Stimulated activated naive CD4-positive, alpha-beta T cell (primary cell): Measurements from ENCODE around the gene DCANP1.
"Not testable (repeated sequence)": the region's sequence is repeated elsewhere in the genome, so short reads cannot be mapped to it uniquely, and the experiment has no call there.

Experiments
- DNase-seq, 6 experiments: peaks; one replicate each; lab custom pipeline; 2025; lab: John Stamatoyannopoulos, UW

DCANP1 gene, protein sequence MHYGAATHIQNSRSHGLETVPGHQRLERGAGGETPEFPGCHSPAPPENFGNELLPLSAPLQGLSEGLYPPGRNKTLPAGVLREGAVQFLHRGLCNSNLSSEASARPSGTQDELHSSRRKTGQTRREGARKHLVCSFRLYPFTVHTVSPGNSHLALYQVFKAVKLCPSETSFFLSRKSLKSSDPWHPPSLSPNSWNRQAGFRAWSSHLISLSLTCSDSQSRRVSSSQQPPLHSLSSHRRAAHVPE

DNA sequence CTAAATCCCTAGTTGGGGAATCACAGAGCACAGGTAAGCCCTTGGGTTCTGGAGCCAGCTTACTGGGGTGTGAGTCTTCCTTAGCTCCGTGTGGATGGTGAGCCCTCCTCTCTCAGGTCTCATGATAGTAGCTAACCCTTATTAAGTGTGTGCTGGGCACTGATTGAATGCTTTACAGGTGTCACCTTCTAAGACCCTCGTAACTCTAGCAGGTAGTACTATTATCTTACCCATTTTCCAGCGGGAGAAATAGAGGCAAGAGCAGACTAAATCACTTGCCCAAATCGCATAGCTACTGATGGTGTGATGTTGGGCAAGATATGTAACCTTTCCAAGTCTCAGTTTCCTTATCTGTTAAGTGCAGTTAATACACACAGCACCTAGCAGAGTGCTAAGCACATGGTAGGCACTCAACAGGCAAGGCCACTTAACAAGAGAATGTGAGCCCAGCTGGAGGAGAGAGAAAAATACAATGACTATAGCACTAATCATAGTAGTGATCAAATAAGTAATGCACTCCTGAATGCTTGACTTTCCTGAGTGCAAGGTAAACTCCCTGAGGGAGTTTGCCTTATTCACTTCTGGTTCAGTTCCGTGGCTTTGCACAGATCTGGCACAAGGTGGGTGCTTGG, at the start of gene DCANP1:
Gene DCANP1, minus strand, starts transcription at position 51 of the 632 bp plus-strand sequence. CDS start 240 bp downstream, outside the sequence.
- no peak for DNase-seq

- DNase-seq = not testable (repeated sequence)
Observed at GRCh38 chr5:135495531-135495930, 48.4 kb upstream of the DCANP1 start.

DNA sequence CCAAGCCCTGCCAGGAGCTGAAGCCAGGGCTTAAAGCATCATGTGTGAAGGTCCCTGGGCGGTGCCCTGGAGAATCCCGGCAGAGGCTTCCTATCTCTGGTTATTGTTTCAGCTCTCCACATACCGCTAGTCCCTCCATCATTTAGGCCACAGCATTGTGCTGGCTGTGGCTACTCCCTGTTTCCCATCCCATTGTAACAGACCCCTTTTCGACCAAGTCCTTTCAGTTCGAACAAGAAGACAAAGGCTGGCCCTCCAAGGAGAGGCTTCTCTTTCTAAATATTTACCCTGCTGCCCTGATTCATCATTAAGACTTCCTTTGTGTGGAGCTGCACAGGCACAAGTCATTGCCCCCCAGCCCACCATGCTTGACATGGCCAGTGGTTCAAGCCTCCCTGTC, 47.0 kb upstream of the DCANP1 start:
- DNase-seq = no peak

- DNase-seq = no peak
Observed at GRCh38 chr5:135493406-135494180, 46.4 kb upstream of the DCANP1 start.

GRCh38 chr5:135492319-135492626, 45.1 kb upstream of the DCANP1 start:
- DNase-seq = no peak

GRCh38 chr5:135491552-135492318, 44.6 kb upstream of the DCANP1 start:
- DNase-seq = no peak

DNA sequence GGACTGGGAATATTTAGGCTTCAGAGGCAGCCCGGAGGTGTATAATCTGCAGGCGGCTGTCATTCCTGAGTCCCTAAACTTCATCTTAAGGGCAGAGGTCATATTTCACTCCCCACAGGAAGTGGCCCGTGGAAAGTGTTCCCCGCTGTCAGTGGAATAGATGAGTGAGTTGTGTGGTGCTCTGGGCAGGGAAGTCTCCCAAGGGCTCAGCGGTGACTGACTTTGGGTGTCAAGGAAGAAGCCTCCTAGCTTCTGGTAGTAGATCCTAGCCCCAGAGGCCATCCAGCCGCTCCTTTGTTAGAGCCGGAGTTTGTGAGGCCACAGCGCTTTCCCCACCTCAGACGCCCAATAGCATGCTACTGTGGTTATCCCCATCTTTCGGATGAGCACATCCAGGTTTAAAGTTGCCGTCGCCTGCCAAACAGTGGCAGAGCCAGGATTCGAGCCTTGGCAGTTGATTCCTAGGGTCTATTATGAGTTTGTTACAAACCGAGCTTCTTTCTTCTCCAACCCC, 43.9 kb upstream of the DCANP1 start:
- no peak for DNase-seq

DNA sequence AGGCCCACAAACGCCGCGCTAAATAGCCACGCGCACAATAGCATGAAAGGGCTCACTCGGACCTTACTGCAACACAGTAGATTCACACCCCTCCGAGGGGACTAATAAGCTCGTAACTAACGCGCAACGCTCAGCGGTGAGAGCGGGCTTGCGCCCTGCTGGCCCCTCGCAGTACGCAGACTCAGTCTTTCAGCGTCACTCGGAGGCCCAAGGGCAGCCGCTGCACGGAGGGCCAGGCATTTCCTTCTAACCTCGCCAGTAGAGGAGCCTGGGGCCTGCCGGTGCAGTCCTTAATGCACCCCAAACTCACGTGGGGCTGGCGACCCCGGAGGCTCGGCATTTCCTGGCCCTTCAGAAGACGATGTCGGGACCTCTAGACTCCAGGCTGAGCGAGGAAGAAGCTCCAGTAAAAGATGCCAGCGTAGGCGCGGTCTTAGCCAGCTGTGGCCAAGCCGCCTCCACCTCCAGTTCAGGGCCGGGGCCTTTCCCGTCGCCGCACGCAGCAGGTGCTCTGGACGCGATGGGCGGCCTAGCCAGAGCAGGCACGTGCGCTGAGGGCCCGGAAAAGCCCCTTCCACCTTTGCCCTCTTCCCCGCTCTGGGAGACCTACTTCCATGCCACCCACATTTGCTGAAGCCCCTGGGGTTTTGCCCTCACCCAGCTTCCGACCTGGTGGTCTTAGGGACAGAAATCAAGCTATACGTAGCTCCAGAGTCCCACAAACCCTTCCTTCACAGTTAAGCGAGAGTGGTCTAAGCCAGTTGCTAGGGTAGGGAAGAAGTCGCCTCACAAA, 43.3 kb upstream of the DCANP1 start:
- DNase-seq = no peak

DNA sequence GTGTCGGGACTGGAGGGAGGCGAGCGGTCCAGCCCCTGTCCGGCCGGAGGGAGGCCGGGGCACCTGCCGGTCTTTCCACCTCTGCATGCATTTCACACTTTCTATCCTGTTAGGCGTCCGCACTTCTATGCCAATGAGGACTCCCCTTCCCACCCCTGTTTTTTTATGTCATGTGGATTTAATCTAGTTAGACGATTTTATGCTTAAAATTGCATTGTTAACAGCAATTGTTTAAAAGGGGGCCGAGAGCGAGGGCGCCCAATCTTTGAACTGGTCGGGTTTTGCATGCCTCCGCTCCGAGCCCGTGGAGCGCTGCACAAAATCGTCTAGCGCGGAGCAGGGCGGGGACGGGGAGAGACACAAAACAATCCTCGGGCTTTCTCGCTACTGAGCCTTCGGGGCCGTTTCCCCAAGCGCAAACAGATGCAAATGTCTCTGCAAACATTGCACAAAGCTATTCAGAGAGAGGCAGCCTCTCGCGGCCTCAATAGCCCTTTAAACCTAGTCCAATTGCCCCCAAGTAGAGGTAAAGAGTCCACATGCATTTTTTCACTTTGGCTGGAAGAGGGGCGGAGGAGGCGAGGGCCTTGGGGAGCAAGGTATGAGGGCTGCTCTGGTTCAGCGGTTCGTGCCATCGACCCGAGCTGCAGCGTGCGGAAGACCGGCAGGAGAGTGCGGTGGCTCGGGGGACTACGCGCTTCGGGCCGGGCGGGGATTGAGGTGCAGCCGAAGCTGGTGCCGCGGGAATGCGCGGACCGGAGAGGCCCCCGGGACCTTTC, 42.5 kb upstream of the DCANP1 start:
- DNase-seq = no peak

- DNase-seq = no peak
Observed at GRCh38 chr5:135488727-135489465, 41.7 kb upstream of the DCANP1 start.

DNA sequence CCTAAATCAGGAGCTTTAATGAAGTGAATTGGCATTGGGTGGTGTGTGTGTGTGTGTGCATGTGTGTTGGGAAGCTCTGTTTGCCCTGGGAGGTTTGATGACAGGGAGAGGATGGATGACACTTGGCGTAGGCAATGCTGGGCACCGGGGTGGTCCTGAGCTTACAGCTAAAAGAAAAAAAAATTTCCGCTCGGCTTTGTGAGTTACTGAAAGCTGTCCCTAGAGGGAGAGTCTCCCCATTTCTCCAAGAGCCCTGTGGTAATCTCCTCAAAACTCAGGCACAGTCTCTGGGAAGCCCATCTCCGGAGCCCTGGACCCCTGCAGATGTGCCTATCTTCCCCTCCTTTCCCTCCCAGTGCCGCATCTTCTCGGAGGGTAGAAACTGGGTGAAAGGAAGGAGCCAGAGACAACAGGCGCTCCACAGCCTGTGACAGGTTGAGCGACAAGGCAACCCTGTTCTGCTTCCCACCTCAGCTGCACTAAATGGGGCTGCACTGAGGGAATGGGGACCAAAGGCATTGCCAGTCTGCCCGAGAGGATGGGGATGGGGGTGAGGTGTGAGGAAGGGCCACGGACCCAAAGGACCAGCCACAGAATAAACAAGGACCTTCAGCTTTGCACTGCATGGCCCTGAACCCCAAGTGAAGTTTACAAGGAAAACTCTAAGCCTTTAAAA, 40.8 kb upstream of the DCANP1 start:
- DNase-seq = no peak

DNA sequence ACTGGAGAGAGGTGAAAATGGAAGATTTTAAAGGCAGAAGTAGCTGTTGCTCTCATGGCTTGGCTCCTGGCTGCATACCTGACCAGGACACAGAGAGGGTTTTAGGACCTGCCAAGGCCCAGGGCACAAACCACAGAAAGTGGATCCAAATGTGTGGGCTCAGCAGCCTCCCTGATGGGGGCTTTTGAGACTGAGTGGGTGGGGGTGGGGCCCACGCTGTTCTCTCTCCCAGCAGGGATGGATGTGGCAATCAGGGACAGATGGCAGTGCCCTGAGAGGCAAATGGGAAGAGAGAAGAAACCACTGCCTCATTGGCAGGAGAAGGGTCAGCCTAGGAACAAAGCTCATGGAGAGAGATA, 39.9 kb upstream of the DCANP1 start:
- no peak for DNase-seq

GRCh38 chr5:135486131-135487036, 39.2 kb upstream of the DCANP1 start:
- DNase-seq = no peak

DNA sequence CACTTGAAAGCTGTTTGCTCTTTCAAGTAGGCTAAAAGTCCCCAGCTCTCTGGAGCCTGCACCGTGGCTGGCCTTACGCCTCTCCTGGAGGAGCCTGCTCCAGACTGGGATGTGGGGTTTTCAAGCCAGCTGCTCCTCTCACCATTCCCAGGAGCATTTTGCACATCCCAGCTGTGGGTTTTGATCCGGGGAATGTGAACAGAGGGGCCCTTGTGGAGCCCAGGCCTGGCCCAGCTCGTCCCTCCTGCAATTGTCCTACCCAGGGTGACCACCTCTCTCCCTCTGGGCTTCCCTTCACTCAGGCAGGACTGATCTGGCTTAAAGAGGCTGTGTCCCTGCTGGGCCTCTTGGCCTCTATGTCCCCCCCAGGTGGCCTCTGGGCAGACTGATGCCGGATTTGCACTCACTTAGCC, 37.5 kb upstream of the DCANP1 start:
- no peak for DNase-seq

DNA sequence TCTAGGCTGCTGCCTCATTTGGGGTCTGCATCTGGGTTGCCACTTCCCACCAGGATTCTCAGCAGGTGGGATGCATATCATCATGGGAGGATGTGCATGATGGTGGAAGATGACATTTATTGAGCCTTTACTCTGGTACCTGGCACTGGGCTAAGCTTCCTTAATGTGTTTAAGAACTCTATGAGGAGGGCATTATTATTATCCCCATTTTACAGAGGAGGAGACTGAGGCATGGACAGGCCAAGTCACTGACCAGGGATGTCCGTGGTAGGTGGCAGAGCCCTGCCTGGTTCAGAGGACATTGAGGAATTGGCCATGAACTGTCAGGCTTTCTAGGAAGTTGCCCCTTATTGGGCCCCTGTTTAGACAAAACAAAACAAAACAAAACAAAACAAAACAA, 36.1 kb upstream of the DCANP1 start:
- DNase-seq = no peak

DNA sequence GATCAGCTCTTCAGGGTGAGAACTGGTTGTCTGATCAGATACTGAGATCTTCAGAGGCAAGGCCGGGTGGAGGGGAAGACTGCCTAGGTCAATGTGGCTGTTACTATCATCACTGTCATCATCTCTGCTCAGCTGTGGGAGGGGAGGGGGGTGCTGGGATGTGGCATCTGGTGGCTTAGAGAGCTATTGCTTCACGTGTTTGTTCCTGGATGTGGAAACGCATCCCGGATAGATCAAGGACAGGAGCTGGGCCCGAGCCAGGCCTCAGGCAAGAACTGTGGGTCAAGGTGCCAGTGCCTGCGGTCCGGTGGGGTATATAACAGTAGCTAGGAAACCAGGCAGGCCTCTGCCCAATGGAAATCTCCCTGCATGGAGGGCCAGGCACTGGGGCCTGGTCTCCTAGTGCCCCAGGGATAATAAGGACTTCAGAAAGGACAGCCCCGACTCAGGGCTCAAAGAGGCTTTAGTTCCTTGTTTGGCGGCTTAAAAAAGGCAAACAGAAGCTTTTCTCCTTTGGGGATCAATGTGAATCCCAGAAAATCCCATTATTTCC, 35.3 kb upstream of the DCANP1 start:
- no peak for DNase-seq

- DNase-seq = no peak
Observed at GRCh38 chr5:135481909-135482311, 34.8 kb upstream of the DCANP1 start.

GRCh38 chr5:135481387-135481786, 34.2 kb upstream of the DCANP1 start:
- no peak for DNase-seq
